GM19467 (cell line): ENCODE results near the gene KIFAP3.
"Not testable (repeated sequence)": the region's sequence is repeated elsewhere in the genome, so short reads cannot be mapped to it uniquely, and the experiment has no call there.

Experiments
- ATAC-seq: cut with Tn5 transposase; IDR thresholded peaks from one replicate; pipeline ENCODE4 v1.9.1; 2021; ENCODE audit warnings: mild to moderate bottlenecking, moderate library complexity; ENCODE audit not compliant: unreplicated experiment

KIFAP3 gene

DNA sequence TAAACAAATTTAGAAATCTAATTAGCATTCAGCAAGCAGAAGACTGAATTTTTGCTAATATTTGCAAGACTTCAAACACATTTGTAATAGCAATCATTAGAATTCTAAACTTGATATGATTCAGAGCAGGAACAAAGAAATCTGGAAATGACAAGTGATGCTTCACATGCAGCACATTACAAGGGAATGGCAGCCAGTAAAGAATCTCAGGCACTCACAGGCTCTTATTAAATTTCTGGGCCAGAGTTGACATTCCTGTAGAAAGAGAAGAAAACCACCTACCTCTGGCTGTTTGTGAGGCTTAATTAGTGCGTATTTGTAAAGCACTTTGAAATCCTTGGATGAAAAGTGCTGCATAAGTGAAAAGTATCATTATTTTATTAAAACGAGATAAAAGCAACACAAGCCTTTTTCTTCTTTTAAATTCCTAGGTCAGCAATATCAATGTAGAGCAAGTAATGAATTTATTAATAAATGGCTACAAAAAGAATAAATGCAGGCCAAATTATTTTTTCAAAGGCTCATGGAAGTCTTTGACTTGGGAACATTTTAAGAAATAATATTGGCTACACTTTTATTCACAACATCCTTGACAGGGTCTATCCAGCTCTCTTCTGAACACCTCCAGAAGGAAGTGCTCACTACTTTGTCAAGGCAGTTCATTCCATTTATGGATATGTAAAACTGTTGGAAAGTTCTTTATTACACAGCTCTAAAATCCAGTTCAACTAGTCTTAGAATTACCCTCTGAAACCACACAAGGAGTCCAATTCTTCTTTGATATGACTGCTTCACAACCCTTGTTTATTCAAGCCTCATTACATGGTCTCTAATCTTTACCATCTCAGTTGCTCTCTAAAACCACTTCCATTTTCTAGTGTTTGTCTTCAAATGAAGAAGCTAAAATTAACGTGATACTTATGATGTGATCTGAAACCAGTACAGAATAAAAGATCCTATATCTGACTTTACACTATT, 148.7 kb downstream of the KIFAP3 start:
- no peak for ATAC-seq

DNA sequence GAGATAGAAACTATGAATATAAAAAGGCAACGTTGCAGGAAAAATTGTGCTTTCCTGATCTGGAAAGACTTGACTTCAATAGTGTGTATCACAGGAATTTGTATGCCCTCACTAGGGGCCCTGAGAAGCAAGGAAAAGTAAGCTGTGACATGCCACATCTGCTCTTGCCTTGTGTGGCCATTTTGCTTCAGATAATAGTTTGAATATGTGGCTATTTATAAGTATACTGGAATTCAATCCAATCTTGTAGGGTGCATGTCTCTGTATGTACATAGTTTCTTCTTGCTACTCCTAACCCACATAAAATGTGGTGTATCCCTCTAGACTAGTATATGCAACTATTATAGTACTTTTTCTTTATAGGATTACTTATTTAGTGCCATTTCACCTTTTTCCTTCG, 149.7 kb downstream of the KIFAP3 start:
- ATAC-seq = no peak

DNA sequence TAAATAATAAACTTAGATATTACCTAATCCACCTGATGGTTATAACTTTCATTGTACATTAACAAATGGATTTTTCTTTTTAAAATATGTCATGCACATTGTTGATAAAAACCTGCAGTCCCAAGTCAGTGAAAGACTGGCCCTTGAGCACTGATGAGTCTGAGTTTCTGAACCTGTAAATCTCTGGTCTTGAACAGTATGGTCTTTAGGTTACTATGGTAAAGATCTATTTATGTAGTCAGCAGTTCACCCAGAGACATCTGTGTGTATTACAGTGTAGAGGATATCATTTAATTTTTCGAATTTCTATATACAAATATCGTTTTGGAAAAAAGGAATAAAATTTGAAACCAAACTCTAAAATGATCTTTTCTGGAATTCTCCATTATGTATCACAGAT, 150.4 kb downstream of the KIFAP3 start:
- no peak for ATAC-seq

DNA sequence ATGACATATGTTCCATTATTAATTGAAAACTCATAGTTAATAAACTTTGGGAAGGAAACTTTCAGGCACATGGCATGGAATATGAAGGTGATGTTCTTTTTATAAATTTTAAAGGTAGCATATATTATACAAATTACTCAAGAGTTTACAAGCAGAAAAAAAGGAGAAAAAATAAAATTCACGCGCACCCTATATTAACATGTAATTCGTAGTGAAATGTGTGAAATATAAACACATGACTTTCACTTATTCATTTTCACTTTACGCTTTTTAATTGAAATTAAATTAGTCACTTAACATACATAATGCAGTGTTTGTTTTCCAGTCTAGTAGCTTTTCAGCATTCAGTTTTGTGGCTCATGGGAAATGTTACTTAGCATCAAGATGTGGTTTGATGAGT, 153.4 kb downstream of the KIFAP3 start:
- ATAC-seq = no peak

DNA sequence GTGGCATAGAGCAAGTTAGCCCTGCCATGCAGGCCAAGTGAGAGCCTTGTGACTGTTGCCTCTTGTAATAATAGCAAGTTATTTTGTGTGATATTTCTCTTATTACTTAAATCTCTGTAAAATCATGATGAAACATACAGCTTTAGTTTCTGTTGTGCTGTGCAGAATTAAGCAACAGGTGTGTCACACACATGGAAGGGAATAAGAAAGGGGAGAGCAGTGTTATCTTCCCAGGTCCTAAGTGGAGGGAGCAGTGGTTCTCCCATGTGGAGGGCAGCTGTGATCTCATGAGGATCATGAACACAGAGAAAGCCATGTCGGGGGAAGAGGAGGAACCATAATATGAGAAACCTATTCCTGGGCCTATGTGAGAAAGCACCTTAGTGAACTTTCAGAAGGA, 155.6 kb downstream of the KIFAP3 start:
- ATAC-seq = no peak

DNA sequence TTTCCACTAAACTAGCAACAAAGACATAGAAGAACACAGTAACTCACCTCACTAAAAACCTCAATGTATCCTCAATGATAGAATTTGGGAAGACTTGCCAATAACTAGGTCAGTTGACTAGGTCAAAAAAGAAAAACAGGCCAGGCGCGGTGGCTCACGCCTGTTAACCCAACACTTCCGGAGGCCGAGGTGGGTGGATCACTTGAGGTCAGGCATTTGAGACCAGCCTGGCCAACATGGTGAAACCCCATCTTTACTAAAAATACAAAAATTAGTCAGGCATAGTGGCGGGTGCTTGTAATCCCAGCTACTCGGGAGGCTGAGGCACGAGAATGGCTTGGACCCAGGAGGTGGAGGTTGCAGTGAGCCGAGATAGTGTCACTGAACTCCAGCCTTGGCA, 156.3 kb downstream of the KIFAP3 start:
- not testable (repeated sequence) for ATAC-seq

DNA sequence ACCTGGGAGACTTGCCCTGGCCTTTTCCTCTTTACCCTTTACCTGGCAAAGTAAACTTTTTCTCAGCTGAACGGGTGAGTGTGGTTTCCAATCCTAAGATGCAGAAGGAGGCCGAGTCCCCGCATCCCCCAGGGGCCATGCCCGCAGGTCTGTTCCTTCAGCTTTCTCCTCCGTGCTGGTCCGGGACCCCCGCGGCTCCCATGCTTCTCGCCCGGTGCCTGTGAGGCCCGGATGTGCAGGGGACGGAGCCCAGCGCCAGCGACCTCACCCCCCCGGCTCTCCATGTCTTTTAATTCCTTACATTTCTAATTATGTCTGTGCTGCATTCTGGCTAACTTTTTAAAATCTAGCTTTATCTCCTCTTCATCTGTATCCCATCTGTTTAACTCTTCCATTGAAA, 159.3 kb downstream of the KIFAP3 start:
- no peak for ATAC-seq

DNA sequence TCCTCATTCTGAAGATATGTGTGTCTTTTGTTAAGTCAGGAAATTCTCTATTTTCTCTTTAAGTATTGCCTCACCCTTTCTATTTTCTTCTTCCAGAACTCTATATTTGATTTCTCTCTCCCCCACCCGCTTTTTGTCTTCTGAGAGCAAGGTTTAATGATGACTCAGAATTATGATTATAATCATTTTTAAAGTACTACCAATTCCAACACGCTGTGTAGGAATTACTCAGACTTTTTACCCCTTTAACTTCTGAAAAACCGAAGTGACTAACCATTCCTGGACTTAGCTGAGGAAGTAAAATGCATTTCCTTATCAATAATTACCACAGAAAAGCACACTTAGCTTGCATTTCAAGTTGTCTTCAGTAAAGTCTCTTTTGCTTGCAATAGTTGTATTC, 160.0 kb downstream of the KIFAP3 start:
- no peak for ATAC-seq

DNA sequence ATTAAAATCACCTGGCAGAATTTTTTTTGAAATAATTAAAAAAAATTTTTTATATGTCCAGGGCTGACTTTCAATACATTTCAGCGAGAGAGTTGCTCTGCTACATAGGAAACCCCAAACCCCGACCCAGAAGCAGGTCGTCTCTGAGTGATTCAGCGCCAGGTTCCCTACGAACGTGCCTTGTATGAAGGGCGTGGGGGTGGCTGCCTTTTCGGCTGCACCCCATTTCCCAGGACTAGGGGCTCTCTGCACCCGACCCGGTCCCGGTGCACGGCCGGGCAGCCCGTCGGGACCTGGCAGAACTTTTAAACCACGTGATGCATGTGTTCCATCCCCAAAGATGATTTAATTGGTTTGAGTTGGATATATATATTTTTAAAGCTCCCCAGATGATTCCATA, 165.0 kb downstream of the KIFAP3 start:
- no peak for ATAC-seq

DNA sequence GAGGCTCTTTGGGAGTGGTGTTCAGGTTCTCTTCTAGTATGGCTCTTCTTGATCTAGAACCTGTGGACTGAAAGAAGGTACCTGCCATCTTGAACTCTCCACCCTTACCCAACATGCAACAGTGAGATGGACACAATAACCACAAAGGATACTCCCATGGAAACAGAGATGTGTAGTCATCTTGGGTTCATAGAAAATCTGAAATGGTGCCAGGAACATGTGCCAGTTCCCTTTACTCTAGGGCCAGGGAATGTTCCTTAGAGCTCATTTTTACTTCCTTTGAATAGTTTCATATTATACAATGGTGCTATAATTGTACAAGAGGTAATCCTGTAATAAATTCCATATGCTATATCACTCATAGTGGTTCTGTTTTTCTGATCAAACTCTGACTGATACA, 167.6 kb downstream of the KIFAP3 start:
- ATAC-seq = no peak

DNA sequence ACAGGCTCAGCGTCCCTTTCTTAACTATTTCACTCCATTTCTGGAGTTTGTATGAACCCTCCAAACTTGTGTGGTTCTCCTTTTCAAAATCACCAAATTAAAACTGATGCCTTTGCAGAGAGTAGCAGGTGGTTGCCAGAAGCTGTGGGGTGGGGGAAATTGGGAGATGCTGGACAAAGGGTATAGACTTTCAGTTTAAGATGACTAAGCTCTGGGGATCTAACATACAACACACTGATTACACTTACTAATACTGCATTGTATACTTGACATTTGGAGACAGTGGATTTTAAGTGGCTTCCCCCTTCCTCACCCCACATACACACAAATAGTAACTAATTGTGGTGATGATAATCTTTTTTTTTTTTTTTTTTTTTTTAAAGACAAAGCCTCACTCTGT, 169.7 kb downstream of the KIFAP3 start:
- no peak for ATAC-seq

DNA sequence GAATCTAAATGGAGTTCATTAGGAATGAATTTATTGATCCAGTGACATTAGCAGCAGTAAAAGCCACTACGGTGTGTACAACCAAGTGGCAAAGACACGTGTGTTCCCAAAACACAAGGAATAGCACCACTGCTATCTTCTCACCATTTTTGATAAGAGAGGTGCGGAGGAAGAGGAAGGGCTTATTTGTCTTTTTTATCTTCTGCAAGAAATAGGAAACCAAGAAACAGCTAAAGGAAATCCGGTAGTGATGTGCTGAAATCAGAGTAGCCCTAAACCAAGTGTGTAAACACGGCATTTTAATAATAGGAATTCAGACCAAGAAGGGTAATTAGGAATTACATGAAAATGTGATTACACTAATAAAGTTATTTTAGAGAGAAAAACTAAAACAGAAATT, 171.7 kb downstream of the KIFAP3 start:
- ATAC-seq = no peak

DNA sequence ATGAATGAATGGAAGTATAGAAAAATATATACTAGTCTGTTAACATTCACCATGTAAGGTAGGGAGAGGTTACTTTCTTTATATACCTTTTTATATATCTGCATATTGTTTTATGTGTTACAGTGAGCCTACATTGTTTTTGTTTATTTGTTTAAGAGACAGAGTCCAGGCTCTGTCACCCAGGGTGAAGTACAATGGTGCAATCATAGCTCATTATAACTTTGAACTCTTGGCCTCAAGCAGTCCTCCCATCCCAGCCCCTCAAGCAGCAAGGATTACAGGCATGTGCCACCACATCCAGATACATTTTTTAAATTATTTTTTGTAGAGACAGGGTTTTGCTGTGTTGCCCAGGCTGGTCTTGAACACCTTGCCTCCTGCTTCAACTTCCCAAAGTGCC, 173.4 kb downstream of the KIFAP3 start:
- ATAC-seq = no peak

DNA sequence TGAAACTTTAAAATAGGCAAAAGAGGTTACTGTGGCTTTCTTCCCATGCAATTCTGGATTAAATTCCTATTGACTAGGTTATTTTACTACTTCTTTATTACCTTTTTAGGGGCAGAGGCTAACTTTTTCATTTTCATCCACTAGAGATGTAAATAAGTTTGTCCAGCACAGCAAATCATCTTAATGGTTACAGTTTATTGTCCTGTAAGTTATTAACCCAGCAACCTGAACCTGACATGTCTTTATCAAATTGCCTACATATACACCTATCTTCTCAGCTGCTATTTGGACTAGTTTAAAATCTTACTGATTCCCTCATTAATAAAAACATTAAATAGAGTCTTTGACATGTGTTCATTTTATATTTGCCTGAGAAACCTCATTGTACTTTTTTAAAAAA, 173.9 kb downstream of the KIFAP3 start:
- no peak for ATAC-seq

DNA sequence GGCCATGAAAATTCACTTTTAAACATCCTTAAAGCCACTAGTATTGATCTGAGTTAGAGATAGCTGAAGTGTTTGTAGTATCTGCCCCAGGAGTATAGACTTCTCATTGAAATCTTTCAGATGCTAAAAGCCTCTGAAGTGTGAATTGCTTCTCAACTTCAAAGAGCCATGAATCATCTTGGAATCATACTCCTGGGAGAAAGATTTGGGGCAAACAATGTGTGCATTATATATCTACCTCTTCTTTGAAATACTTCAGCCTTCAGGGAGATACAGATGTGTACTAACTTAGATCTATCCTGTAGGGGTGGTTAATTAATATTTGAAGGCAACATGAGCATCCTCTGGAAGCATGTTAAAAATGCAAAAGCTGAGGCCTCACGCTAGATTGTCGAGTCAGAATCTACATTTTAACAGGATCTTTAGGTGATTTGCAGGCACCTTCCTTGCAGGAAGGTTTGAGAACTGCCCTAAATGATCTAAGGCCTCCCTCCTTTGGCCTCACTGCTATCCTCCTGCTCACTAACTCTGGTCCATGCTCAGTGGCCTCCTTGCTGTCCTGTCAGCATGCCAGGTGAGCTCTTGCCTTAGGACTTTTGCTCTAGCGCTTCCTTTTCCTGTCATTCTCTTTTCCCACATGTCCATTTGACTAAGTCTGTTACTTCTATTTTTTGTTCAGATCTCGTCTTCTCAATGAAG, 174.8 kb downstream of the KIFAP3 start:
- ATAC-seq = no peak

DNA sequence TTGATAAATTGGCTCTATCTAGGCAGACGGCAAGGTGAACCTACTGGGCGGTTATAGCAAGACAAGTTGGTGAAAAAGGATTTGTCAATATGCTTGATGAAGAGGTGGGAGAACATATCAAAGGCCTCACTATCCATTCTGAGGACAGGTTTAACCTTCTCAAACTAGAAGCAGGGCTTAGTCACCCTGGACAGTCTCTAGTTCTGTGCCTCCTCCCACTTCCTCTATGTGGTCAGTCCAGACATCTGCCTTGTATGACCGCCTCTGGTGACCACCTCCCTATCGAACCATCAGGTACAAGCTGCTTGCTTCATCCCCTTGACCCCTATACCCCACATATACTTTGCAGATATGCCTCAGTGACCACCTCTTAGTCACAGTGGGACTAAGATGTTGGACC, 178.5 kb downstream of the KIFAP3 start:
- ATAC-seq = no peak

DNA sequence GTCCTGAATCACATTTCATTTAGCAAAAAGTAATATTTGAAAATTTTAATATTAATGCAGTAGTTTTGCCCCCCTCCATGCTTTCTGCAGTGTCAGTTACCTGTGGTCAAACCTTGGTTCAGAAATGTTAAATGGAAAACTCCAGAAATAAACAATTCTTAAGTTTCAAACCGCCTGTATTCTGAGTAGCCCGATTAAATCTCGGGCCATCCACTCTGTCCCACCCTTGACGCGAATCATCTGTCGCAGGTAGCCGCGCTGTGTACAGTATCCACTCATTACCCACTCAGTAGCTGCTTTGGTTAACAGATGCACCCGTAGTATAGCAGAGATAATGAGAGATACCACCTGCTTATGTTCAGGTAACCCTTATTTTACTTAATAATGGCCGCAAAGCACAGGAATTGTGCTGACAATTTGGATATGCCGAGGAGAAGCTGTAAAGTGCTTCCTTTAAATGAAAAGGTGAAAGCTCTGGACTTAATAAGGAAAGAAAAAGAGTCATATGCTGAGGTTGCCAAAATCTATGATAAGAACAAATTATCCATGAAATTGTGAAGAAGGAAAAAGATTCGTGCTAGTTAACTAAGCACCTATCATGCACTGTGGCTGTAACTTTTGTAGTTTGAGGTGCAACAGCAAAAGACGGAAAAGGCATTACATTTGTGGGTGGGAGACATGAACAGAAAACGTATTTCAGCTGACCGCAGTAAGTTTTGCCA, 179.9 kb downstream of the KIFAP3 start:
- no peak for ATAC-seq

DNA sequence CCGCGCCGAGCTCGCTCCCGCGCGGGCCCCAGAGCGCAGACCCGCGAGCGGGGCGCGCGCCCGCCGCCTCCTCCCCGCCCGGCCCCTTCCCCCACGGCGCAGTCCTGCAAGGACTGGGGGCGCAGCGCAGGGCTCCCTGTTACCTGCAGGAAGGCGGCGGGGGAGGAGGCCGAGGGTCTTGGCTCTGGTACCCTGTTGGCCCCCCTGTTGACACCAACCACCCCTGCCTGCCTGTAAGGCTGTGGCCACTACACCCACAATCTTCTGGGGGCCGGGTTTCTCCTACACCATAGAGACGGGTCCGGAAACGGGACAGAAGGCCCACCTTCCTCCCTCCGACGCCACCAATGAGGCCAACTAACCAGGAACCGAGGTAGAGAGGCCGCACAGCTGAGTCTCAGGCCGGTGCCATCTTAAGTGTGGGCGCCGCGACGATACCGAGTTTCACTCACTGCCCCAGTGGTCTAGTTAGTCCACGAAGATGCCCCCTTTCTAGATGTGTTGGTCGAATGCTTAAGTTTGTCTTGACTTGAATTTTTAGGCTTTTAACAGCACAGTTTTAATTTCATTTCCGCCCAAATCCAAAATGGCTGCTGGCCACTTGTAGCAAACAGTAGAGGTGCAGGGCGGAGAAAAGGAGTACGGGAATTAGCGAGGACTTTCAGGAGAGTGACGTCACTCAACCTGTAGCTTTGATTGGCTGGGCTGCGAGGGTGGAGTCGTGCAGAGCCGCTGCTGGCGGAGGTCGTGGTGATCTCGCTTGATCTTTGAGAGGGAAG, 180.7 kb downstream of the KIFAP3 start, which contains the start of gene SCYL3:
Gene SCYL3, minus strand, starts transcription at position 252 of the 779 bp plus-strand sequence. CDS start 5,056 bp downstream, outside the sequence.
- peak; percentile 82 for ATAC-seq

DNA sequence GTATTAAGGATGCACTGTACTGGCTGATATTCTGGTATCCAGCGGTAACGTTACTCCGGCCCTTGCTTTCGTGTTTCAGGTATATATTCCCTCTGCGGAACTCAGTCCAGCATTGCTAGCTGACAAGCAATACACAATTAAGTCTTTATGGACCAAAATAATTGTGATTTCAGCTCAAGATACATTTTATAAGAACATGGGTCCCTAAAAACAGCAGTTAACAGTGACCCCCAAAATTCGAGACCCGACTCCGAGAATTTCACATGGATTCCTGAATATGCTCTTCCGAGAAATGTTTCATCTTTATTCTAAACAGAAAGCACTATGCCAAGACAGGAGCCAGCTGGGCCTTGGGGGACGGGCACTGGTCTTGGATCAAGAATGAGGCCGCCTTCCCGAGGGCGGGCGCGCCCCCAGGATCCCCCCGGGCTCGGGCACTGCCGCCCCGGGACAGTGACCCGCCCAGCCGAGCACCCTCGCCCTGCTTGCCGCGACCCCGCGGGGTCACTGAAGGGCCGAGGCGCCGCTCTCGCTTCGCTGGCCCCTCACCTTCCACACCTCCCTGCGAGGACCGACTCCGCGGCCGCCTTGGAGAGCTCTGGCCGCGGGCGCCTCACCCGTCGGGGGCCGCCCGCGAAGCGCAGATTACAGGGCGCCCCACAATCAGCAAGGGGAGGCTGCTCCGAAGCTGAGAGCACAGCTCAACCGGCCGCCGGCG, 181.4 kb downstream of the KIFAP3 start:
- peak; percentile 24 for ATAC-seq
